HepG2 (cell line): Measurements from ENCODE around the gene TTC23. TPM values are rescaled to one million over a fixed set of nuclear protein-coding genes. Genes with fewer than 3 reads are reported as not detected.

Experiments used
- ATAC-seq: fragments of 200-7000 bp; cut with Tn5 transposase; 3 replicates; pipeline ENCODE4 v1.9.1; 2020; ENCODE audit warnings: mild to moderate bottlenecking, moderate library complexity
- BruUV-seq: library from RNA; stranded (reverse); fragments of 400-500 nt; replicated peaks from 2 replicates; lab custom pipeline; 2021; lab: Mats Ljungman, UMichigan
- CTCF ChIA-PET: fragments of 300-600 bp; formaldehyde crosslinking; extraction: SDS; loops from one replicate; lab custom pipeline; 2021; ENCODE audit warnings: low total read pairs, inconsistent platforms, low intra/inter-chr PET ratio; lab: Yijun Ruan, JAX
- POLR2A ChIA-PET: fragments of 350-600 bp; sonication (Branson Sonifier 250); formaldehyde crosslinking; loops from one replicate; lab custom pipeline; 2020; ENCODE audit warnings: antibody characterized with exemption, inconsistent platforms; lab: Yijun Ruan, JAX
- DNase-seq: peaks from one replicate; pipeline ENCODE4 v3.0.0-alpha.2; 2015; ENCODE audit warnings: low spot score
- FAIRE-seq: peaks from 3 replicates; lab custom pipeline; 2011; peaks lifted over from hg19 to GRCh38; lab: Jason Lieb, UNC
- H2AFZ ChIP-seq: one replicate; pipeline ENCODE4 v1.6.1; 2011; ENCODE audit warnings: low read length, inconsistent platforms
- H3K27ac ChIP-seq: fragments of 300-600 bp; 3 replicates; pipeline ENCODE4 v1.8.0; 2011; ENCODE audit warnings: mixed run types, mild to moderate bottlenecking, mixed read lengths, low read length, inconsistent platforms; ENCODE audit not compliant: insufficient read depth; ENCODE audit errors: extremely low read length
- H3K27me3 ChIP-seq, 2 experiments: fragments of 200-600 bp in 1 of 2; 2 replicates in 1 of 2; 3 replicates in 1 of 2; pipeline versions ENCODE4 v1.6.0 to v1.8.0; 2011; ENCODE audit warnings: low read length in 2 of 2, mild to moderate bottlenecking in 2 of 2, moderate library complexity in 2 of 2, inconsistent platforms in 1 of 2; ENCODE audit not compliant: insufficient read depth in 2 of 2, control insufficient read depth in 1 of 2
- H3K36me3 ChIP-seq, 2 experiments: fragments of 200-600 bp in 1 of 2; replicated peaks in 1 of 2; 2 replicates in 1 of 2; 3 replicates in 1 of 2; pipeline versions ENCODE4 v1.5.1 to v1.8.0; 2011; ENCODE audit warnings: low read length in 2 of 2, inconsistent platforms in 1 of 2; ENCODE audit not compliant: insufficient read depth in 2 of 2, control insufficient read depth in 1 of 2
- H3K4me1 ChIP-seq: 2 replicates; pipeline ENCODE4 v1.5.1; 2012; ENCODE audit warnings: low read length, inconsistent platforms; ENCODE audit not compliant: insufficient read depth
- H3K4me2 ChIP-seq: 2 replicates; pipeline ENCODE4 v1.6.0; 2011; ENCODE audit warnings: low read depth, low read length, inconsistent platforms
- H3K4me3 ChIP-seq, 3 experiments: fragments of 200-600 bp in 1 of 3; sonication (generic), shearing (Covaris generic) in 1 of 3; replicated peaks in 1 of 3; 2 replicates each; pipeline ENCODE4 v1.5.1; 2011 to 2016; ENCODE audit warnings: low read length in 3 of 3, inconsistent platforms in 2 of 3, low read depth in 2 of 3, mild to moderate bottlenecking in 2 of 3, control low read depth in 1 of 3, mixed read lengths in 1 of 3; ENCODE audit not compliant: insufficient read depth in 1 of 3
- H3K79me2 ChIP-seq: one replicate; pipeline ENCODE4 v1.6.1; 2011; ENCODE audit warnings: low read length, inconsistent platforms; ENCODE audit not compliant: insufficient read depth
- H3K9ac ChIP-seq: 2 replicates; pipeline ENCODE4 v1.6.0; 2011; ENCODE audit warnings: mild to moderate bottlenecking, low read depth, low read length, inconsistent platforms; ENCODE audit not compliant: insufficient read depth
- H3K9me3 ChIP-seq: 2 replicates; pipeline ENCODE4 v1.5.1; 2012; ENCODE audit warnings: mild to moderate bottlenecking, low read length
- H4K20me1 ChIP-seq: 2 replicates; pipeline ENCODE4 v1.6.0; 2011; ENCODE audit warnings: inconsistent platforms, mild to moderate bottlenecking, low read length, moderate library complexity; ENCODE audit not compliant: insufficient read depth
- HDAC2 ChIP-seq: sonication (generic); formaldehyde crosslinking; IDR thresholded peaks from 2 replicates; pipeline ENCODE4 v1.4.0; 2020; ENCODE audit warnings: missing genetic modification reagents
- HNRNPK ChIP-seq: fragments of 200-400 bp; formaldehyde crosslinking; IDR thresholded peaks from 2 replicates; pipeline ENCODE4 v1.6.1; 2018; ENCODE audit warnings: low read length, low read depth, moderate library complexity, mild to moderate bottlenecking; ENCODE audit not compliant: poor library complexity, severe bottlenecking
- NR2F2 ChIP-seq: IDR thresholded peaks from 2 replicates; pipeline ENCODE4 v1.6.1; 2012; ENCODE audit warnings: low read depth, inconsistent platforms, borderline replicate concordance
- REPIN1 ChIP-seq: sonication (generic); formaldehyde crosslinking; IDR thresholded peaks from 2 replicates; pipeline ENCODE4 v1.8.0; 2022; ENCODE audit warnings: missing genetic modification reagents, low read depth, mild to moderate bottlenecking, borderline replicate concordance
- SALL2 ChIP-seq: sonication (generic); formaldehyde crosslinking; IDR thresholded peaks from 2 replicates; pipeline ENCODE4 v1.8.1; 2023; ENCODE audit warnings: mild to moderate bottlenecking, missing genetic modification reagents, inconsistent platforms
- ZNF101 ChIP-seq: sonication (generic); formaldehyde crosslinking; IDR thresholded peaks from 2 replicates; pipeline ENCODE4 v1.4.0; 2020; ENCODE audit warnings: mild to moderate bottlenecking, low read depth, missing genetic modification reagents, borderline replicate concordance
- WGBS: methylation state at CpG from one replicate; pipeline ENCODE4 v1.1.6; 2017; ENCODE audit warnings: low lambda C conversion rate; 5-methylcytosine and 5-hydroxymethylcytosine counted together
- in situ Hi-C: cut with HindIII; loops from 2 replicates; pipeline ENCODE4 v1.10.0; 2017; ENCODE audit warnings: low pct_unique_long_range_greater_than_20kb; ENCODE audit not compliant: extremely low pct_ligation_motif_present
- intact Hi-C: fragments of 100-400 bp; cut with micrococcal nuclease; formaldehyde crosslinking; loops from one replicate; pipeline ENCODE4 v1.10.0; 2022; ENCODE audit not compliant: unreplicated experiment
- polyA plus RNA-seq, 8 experiments: library from polyadenylated mRNA; depleted of rRNA in 3 of 8; stranded (reverse) in 7 of 8; unstranded in 1 of 8; fragments of >200 nt; fragmentation: Illumina TruSeq in 4 of 8; extraction: Trizol in 4 of 8; gene quantifications; 2 replicates each; pipeline versions ENCODE4 v1.2.1 to v1.2.3, GENCODE V29; 2011 to 2016; ENCODE audit warnings: low read depth in 4 of 8, missing spikeins in 1 of 8, mixed read lengths in 1 of 8; ENCODE audit not compliant: insufficient read depth in 1 of 8
- total RNA-seq, 5 experiments: library from RNA; depleted of rRNA; stranded (reverse); fragments of >200 nt; fragmentation: Illumina TruSeq; extraction: Trizol; gene quantifications; 2 replicates each; pipeline ENCODE4 v1.2.3, GENCODE V29; 2016; ENCODE audit warnings: low read depth in 1 of 5
- TF ChIP-seq, protein P1 (sequence below): IDR thresholded peaks from 2 replicates; pipeline ENCODE4 v1.6.1; 2016; ENCODE audit warnings: missing genetic modification reagents, missing compliant biosample characterization
- TF ChIP-seq, protein P2 (sequence below): sonication (generic); formaldehyde crosslinking; IDR thresholded peaks from 2 replicates; pipeline ENCODE4 v1.9.0; 2021; ENCODE audit warnings: missing genetic modification reagents, borderline replicate concordance

The TTC23 gene
- total and polyA plus RNA-seq, 2 of the 13 experiments (the other 11 are each of a cell fraction or from before 2014, with no cell fraction given): 1.6 to 11.7 TPM

DNA sequence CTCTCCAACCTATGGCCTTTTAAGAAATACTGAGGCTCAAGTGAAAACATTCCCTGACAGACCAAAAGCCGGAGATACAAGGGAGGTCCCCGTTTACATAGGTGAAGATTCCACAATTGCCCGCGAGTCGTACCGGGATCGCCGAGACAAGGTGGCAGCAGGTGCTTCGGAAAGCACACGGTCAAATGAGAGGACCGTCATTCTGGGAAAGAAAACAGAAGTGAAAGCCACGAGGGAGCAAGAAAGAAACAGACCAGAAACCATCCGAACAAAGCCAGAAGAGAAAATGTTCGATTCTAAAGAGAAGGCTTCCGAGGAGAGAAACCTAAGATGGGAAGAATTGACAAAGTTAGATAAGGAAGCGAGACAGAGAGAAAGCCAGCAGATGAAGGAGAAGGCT lies 119.7 kb downstream of the TTC23 start (continued):
- TF ChIP-seq, protein P1, sequence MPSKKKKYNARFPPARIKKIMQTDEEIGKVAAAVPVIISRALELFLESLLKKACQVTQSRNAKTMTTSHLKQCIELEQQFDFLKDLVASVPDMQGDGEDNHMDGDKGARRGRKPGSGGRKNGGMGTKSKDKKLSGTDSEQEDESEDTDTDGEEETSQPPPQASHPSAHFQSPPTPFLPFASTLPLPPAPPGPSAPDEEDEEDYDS: no peak
- TF ChIP-seq SALL2 (CRISPR knock-in tag) (no peak), NR2F2 (no peak), HDAC2 (CRISPR knock-in tag) (no peak), HNRNPK (no peak), REPIN1 (CRISPR knock-in tag) (no peak)

DNA sequence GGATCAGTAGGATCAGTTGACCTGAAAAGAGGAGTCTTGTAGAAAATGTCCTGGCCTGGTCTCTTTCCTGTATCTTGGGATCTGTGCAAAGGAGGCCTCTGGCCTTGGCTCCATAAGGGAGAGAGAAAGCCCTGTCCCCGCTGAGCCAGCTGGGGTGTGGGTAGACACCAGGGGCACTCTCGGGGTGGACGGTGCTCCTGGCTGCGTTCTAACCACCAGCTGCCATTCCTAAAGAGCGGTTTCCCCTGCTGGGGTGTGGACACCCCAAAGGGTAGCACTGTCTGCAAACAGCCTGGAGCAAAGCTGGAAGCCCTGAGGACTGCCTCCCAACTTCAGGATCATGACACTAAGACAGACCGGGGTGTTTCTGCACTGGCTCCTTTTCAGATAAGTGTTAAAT lies 121.0 kb downstream of the TTC23 start:
- ATAC-seq: no peak
- intact Hi-C loops: no loop called here
- no TSS peak for BruUV-seq
- H3K27ac ChIP-seq: no peak overlapping the region
- no peak overlapping the region for H3K9ac ChIP-seq
- 97% methylated on average over 5 of the region's 6 CpGs for WGBS
- no peak overlapping the region for H3K4me2 ChIP-seq
- peaks cover 0 to 4% of the 10 kb centered on the region in 2 experiments; a peak in 1 of 5 replicates for H3K36me3 ChIP-seq
- H3K4me3 ChIP-seq: no peak overlapping the region
- CTCF ChIA-PET: no interaction called here
- no peaks in the 10 kb centered on the region for H4K20me1 ChIP-seq
- TF ChIP-seq, protein P2, sequence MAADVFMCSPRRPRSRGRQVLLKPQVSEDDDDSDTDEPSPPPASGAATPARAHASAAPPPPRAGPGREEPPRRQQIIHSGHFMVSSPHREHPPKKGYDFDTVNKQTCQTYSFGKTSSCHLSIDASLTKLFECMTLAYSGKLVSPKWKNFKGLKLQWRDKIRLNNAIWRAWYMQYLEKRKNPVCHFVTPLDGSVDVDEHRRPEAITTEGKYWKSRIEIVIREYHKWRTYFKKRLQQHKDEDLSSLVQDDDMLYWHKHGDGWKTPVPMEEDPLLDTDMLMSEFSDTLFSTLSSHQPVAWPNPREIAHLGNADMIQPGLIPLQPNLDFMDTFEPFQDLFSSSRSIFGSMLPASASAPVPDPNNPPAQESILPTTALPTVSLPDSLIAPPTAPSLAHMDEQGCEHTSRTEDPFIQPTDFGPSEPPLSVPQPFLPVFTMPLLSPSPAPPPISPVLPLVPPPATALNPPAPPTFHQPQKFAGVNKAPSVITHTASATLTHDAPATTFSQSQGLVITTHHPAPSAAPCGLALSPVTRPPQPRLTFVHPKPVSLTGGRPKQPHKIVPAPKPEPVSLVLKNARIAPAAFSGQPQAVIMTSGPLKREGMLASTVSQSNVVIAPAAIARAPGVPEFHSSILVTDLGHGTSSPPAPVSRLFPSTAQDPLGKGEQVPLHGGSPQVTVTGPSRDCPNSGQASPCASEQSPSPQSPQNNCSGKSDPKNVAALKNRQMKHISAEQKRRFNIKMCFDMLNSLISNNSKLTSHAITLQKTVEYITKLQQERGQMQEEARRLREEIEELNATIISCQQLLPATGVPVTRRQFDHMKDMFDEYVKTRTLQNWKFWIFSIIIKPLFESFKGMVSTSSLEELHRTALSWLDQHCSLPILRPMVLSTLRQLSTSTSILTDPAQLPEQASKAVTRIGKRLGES (CRISPR knock-in tag): no peak
- TF ChIP-seq ZNF101 (CRISPR knock-in tag) (no peak), HDAC2 (CRISPR knock-in tag) (no peak)
- no peaks in the 10 kb centered on the region for H3K79me2 ChIP-seq
- DNase-seq: no peak
- in situ Hi-C loops: no loop called here
- FAIRE-seq: no peak
- H3K4me1 ChIP-seq: peaks cover 36% of the 10 kb centered on the region
- POLR2A ChIA-PET: no interaction called here
- H2AFZ ChIP-seq: no peak overlapping the region
- H3K27me3 ChIP-seq: no peaks in the 10 kb centered on the region
- H3K9me3 ChIP-seq: no peaks in the 10 kb centered on the region
